Sciatic nerve (tissue), 2 donors: ENCODE results near the gene ERC2. TPM values are rescaled to one million over a fixed set of nuclear protein-coding genes. Genes with fewer than 3 reads are reported as not detected.
"Not testable (repeated sequence)": the region's sequence is repeated elsewhere in the genome, so short reads cannot be mapped to it uniquely, and the experiment has no call there.

Experiments used
- ATAC-seq: fragments of 200-7000 bp; cut with Tn5 transposase; one replicate; pipeline ENCODE4 v1.9.1; 2020; ENCODE audit warnings: mild to moderate bottlenecking, moderate library complexity
- DNase-seq: peaks from one replicate; pipeline ENCODE4 v3.0.0-alpha.2; 2020; ENCODE audit warnings: low spot score
- intact Hi-C: fragments of 100-400 bp; cut with DNase I; formaldehyde crosslinking; loops from one replicate; pipeline ENCODE4 v1.14.2; 2022
- total RNA-seq: library from RNA; stranded (reverse); fragmentation: NEBNext Ultra II Directional; extraction: Animal tissue kit (Norgen Biotek cat#: 25700); gene quantifications from one replicate; pipeline ENCODE4 v1.2.1, GENCODE V29; 2021
- donor health status: DM: no; HTN: no; CAD: no.
- donor health status: DM: no; HTN: no; CAD: no.

The ERC2 gene
- total RNA-seq: 1.7 TPM

DNA sequence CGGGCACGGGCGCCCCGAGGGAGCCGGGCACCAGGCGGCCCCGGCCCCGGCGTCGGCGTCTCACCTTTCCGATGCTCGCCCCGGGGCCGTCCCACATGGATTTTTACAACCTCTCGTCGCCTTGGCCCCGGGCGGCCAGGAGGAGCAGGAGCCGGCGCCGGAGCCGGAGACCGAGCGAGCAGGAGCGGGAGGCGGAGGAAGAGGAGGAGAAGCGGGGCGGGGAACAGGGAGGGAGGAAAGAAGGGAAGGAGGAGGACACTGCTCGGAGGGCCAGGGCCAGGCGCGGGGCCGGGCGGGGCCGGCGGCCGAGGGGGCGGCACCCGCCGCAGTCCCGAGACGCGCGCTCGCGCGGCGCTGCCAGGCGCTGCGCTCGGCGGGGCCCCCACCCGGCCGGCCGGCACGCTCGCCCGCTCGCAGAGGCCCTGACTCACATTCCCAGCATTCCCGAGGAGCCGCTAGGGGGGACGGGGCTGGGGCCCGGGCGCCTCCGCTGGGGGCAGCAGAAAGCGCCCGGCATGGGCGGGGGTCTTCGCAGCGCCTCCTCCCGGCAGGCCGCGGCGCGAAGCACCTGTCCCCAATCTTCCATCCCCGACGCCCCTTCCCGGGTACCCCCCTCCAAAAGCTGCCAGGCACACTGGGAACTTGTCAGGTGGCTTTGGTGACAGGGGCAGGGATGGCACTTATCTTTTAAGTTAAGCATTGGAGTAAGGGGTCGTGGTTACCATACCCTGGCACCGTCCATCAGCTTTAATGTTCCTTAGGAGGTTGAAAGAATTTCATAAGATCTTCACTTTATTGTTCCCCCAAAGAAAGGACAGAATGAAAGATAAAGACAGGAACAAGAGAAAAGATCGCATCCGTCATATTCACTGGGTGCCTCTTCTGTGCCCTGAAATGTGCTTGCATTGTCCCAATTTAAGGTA lies at the start of gene ERC2:
TSS of gene ERC2 (minus strand) at position 284 of the 923 bp plus-strand sequence.
- ATAC-seq: peak; percentile 80
- intact Hi-C loops: no loop called here
- peak; percentile 59 for DNase-seq

DNA sequence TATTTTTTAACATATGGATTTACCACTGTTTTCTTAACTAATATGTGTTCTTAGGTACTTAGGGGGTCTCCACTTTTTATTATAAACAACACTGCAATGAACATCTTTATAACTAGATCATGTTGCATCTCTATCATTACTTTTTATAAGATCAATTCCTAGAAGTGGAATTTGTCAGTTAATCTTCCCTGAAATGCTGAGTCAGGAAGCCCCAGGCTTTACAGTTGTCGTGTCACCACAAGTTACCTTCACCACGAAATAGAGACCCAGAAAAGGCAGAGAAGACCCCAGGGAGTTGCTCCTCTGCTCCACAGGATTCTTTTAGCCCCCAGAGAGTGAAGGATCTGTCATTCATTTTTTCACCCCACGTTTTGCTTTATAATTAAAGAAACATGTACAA lies 34.5 kb upstream of the ERC2 start:
- no peak for DNase-seq
- no peak for ATAC-seq
- intact Hi-C loops: no loop called here

DNA sequence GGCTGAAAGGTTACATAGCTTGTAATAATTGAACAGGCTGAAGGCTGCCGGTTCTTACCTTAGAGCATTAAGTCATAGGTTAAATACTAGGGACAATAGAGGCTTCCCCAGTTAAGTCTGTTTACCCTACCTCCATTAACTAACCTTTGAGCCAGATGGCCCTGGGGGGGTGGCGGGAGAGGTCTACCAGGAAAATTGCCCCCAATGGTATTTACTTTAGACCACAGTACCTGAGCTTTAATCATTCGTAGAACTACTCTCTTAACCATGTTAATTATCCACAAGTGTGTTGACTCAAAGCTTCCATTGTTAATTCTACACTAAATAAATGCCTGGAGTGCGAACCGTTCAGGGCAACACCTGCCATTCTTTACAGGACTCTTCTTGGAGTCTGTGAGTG lies 28.1 kb upstream of the ERC2 start:
- intact Hi-C loops, DNase-seq, ATAC-seq: not testable (repeated sequence)

DNA sequence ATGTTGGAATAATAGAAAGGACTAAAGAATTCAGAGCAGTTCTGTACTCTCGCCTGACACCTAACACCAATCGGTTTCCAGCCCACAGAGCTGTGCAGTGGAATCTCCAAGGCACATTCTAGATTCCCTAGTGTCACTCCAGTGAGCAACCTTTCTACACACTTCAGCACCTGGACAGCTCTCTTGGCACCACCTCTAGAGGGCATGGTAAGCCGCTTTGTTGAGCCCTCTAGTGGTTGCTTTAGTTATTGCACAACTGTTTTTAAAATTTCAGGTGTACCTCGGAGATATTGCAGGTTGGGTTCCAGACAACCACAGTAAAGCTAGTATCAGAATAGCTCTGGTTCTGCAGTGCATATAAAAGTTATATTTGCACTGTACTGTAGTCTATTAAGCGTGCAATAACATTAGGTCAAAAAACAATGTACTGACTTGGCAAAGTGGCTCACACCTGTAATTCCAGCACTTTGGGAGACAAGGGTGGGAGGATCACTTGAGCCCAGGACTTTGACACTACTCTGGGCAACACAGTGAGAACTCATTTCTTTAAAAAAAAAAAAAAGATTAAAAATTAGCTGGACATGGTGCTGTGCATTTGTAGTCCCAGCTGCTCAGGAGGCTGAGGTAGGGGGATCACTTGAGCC lies 26.5 kb upstream of the ERC2 start:
- peak; percentile 78 for DNase-seq
- intact Hi-C loops: no loop called here

DNA sequence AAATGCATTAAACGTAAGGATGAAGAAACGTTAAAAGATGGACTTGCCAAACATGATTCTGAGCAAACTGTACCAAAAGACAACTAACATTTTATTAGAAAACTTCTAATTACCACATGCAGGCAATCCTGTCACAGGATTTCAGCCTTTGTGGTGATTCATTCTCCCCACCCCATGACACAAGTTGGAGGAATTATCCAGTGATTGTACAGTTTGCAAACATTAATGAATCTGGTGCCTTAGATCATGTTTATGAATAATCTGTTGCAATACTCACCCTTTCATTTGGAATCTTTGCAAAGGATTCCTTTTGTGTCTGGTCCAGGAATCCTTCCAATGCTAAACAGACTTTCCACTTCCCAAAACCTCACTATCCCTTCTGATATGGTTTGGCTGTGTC lies 23.3 kb upstream of the ERC2 start:
- intact Hi-C loops: no loop called here
- no peak for ATAC-seq
- DNase-seq: no peak

More for the DNA sequence above, 26.5 kb upstream of the ERC2 start:
- ATAC-seq: peak; percentile 76

DNA sequence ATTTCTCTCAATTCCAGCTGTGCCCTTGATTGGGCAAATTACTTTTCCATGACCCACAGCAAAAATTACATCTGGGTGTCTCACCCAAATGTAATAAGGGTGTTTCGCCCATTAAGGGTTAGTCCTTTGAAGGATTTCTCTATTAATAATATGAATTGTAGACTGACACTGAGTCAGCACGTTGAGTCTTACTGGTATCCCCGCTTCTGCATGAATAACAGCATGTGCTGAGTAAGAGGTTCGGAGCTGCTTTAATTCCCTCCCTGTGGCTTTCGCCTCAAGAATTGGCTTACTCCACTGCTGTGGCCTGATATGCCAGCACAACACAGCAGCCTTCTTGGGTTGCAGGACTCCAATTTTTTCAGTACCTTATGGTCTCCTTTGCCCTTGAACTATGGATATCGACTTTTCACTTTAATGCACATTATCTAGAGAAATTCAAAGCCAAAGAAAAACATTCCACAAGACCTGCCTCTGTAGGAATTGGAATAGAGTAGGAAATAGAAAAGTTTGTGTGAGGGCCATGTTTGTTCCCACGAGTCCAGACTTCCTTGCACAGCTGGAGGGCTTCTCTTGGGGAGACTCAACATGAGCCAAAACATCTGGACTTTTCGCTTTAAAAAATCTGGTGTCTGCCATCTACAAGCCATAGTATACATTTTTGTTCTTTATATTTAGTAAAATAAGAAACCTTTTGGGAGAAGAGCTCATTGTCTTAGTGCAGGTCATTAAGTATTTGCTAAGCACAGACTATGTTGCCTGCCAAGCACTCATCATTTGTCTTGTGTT lies 20.7 kb upstream of the ERC2 start:
- ATAC-seq (no peak), DNase-seq (no peak)
- intact Hi-C loops: no loop called here

DNA sequence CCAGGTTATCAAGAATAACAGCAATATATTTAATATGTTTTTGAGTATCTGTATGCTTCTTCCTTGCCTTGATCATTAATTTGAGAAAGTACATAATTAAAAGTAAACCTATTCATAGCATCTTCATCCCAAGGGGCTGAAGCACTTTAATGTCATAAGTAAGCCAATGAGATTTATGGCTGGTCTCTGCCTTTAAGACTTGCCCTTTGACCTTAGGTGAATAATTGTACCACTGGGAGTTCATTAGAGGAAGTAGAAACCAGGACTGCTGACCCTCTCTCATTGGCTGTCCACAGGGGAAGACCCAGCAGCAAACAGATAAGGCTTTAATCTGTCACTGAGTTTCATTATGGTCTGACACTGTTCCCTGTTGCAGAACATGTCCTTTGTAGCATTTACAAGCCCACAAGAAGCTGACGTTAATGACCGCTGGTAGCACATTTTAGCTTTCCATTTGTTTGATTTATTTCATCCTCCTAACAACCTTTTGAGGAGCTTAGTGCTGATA lies 16.3 kb upstream of the ERC2 start:
- intact Hi-C loops: no loop called here
- ATAC-seq (no peak), DNase-seq (no peak)

DNA sequence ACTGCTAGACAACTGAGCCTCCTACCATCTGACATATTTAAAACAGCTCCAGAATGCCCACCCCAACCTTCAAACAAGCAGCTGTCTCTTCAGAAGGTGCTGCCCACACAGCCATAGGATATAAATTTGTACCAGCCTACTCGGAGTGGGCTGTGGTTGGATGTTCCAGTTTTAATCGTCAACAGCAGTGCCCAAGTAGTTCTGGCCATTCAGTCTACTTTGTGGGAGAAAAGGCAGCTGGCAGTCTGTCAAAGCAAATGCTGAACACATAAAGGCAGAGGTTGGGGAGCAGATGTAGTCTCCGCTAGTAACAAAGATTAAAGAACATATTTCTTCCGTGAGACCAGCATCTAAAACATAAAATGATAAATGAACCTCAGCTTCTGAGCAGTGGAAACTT lies 15.9 kb upstream of the ERC2 start:
- intact Hi-C loops: no loop called here
- ATAC-seq (no peak), DNase-seq (no peak)

DNA sequence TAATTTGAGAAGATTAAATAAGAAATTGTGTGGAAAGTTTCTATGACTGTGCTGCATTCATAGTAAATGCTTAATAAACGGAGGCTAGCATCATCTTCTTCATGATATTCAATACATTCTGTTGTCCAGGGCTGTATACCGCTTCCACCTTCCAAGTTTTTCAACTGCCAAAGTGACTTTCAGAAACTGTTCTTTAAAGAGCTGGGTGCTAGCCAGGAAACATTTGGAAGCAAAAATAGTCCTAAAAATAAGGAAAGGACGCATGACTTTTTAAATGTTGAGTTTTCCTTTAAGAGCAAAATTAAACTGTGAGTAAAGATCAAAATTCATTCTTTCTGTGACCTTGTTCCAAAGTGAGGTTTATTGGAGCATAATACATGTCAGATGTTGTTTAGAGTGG lies 9.4 kb upstream of the ERC2 start:
- DNase-seq (no peak), ATAC-seq (no peak)
- intact Hi-C loops: no loop called here

DNA sequence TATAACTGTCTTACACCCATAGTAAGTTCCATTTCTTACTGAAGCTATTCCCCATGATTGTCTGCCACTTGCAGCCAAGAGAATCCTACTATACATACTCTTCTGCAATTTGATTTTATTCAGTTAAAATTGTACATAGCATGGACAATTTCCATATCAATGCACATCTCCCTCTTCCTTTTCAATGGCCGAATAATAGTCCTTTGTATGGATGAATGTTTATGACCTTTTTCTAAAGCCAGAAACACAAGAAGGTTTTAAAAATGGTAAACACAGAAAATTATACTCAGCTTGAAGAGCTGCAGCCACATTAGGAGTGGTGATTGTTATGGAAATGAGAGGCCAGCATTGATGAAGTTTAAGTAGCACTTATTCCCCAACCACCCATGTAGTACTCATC lies 8.5 kb upstream of the ERC2 start:
- ATAC-seq: no peak
- intact Hi-C loops: no loop called here

DNA sequence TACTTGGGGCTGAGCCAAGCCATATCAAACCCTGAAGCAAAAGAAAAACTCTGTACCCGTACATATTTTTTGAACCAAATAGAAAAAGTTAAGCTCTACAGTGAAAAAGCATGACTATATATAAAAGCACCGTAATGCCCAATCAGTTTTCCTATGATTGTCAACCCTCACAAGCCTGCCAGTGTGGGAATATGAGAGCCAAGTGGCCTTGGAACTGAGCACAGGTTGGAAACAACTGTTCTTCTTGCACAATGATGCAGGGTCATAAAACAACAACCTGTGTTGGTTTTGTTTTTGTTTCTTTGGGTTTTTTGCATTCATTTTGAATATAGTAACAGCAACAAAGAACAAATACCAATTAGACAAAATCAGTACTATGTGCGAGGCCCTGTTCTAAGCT lies 3.5 kb upstream of the ERC2 start:
- DNase-seq (no peak), ATAC-seq (no peak)
- intact Hi-C loops: no loop called here

More for the DNA sequence above, 8.5 kb upstream of the ERC2 start:
- DNase-seq: no peak

DNA sequence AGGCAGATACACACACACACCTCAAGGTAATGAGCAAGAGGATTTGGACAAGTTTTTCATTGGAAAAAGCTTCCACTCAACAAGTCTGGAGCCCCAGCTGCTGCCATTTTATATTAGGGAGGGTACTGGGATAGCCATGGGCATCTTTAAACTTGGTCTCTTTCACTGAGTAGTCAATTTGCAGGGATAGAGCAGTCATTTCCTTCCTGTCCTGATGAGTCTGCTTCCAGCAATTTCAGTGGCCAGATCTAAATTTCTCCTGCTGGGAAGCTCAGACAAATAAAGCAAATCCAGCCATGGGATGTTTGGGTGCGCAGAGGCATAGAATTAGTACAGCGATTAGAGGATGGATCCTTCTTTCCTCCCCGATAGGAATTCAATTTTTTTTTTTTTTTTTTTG lies 874 bp upstream of the ERC2 start:
- no peak for DNase-seq
- no peak for ATAC-seq
- intact Hi-C loops: no loop called here

DNA sequence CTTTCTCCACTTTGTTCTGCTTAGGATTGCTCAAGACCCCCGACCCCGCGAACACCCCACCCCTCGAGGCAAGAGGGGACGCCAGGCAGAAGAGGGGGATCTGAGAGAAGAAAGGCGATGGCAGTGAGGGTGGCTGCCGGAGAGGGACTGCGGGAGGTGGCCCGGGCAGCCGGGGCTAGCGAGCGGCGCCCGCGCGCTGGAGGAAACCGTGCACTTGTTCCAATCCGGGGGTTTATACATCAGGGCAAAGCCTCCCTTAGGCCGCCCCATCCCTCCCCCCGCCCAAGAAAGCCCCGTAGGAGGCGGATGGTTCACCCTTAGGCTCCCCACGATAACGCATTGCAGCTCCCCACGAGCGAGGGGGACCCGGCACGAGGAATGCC lies 475 bp downstream of the ERC2 start:
- intact Hi-C loops: no loop called here
- DNase-seq: no peak
- ATAC-seq: no peak

DNA sequence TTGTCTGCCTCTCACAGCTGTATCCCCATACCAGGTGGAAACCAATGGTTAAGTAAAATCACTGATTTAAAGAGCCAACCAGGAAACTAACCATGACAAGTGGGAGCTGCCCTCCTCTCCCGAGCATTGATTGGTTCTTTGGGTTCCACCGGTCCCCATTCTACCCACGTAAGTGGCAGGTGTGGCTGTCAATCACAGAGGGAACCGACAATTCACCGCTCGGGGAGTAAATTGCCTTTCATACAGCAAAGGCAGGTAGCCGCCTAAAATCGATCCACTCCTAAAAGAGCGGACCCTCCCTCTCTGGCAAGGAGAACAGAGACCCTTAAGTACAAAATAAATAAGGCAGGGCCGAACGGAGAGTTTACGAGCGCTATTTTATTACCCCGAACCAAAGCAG lies 1.2 kb downstream of the ERC2 start:
- intact Hi-C loops: no loop called here
- peak; percentile 52 for ATAC-seq
- DNase-seq: no peak

DNA sequence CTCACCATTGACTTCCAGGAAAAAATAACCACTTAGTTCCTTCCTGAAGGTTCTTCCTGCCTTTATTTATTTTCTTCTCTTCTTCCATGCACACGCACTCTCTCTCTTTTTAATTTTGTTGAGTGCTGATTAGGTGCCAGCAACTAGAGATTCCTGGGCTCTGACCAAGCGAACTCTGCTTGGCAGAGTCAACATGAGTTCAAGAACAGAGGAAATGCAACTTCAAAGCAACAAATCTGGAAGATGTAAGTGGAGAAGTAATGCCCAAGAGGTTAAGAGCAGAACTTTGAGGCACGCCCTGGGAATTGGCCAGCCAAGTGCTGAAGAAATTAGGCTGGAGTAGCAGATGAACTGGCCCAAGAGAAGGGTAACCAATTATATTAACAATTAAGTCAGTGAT lies 8.5 kb downstream of the ERC2 start:
- intact Hi-C loops: no loop called here
- ATAC-seq: no peak
- DNase-seq: no peak

DNA sequence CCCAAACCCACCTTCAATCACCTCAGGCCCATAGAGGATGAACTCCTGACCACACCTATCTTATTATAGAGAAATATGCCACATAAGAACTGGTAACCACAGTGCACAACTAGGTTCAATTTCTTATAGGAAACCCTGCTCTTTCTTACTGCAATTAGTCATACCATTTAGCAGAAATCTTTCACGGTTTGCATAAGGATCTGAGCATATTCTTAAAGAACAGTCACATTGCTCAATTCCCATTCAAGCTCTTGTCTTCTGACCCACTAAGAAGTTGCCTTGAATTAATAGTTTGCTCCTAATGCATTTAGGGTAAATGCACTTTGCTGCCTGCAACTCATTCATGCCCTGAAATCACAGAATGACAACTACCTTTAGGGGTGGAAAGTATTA lies 9.2 kb downstream of the ERC2 start:
- intact Hi-C loops: no loop called here
- no peak for ATAC-seq
- DNase-seq: no peak

DNA sequence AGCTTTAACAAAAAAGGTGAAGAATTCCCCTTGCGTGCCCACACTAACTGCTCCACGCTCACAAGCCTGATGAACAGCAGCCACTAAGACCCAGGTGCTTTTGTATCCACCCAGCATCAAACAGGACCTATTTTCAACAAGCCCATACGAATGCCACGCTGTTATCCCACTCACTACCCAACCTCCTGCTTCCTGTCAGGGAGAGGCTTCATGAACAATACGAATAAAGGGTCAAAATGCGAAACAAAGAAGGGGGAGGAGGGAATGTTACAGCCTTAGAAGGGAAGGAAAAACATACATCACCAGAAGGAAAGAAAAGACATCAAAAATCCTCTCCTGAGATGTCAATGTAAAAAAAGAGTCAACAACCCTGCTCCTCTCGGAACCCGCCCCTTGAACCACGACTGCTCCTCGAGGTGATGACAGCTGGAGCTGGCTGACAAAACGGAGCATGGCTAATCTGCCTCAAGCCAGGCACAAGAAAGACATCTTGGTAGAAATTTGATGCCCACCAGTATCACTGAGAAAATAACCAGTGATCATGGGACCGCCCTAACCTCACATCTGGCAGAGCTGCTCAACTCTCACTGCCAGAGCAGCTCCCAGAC lies 9.7 kb downstream of the ERC2 start:
- ATAC-seq: no peak

DNA sequence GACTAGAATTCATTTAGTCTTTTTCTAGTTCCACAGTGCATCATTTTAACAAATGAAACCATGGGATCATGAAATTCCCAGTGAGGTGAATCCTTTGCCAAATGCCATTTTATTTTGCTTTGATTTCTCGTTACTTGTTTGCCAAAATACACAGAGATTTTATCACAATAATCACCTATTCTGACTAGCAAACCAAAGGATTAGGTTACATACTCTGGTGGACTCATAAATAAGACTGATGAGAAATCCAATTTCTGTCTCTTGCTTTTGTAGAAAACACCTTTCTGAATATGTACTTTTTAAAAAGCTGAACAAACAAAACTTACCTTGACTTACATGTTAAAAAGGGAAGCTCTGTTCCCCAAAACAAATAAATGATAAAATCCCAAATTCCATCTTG lies 12.2 kb downstream of the ERC2 start:
- DNase-seq: no peak
- intact Hi-C loops: no loop called here
- ATAC-seq: no peak

More for the DNA sequence above, 9.7 kb downstream of the ERC2 start:
- DNase-seq: no peak
- intact Hi-C loops: no loop called here

DNA sequence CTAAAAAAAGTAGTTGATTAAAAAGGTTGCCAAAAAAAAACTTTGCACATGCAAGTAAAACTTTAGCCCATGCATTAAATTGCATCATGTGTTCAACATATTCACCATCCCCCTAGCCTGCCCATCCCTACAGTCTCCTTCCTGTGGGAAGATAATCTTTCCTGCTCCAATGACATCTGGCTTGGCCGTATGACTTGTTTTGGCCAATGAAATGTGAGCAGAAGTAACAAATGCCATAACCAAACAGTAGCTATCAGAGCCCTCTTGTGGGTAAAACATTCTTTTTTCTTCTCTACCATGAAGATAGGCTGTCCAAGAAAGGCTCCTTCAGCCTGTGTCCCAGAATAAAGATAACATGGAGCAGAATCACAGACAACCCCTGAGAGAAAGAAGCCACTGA lies 15.3 kb downstream of the ERC2 start:
- no peak for DNase-seq
- intact Hi-C loops: no loop called here
- ATAC-seq: no peak
